Measurements from ENCODE around the gene PTPDC1.

GRCh38 chr9:94120854-94121376 is 36.7 kb downstream of the PTPDC1 start:
- no peak for TF ChIP-seq POLR2AphosphoS5 (IDR thresholded peaks at IDR 0.05; ENCODE audit: borderline replicate concordance, low read depth, low read length)
- TF ChIP-seq EZH2 (IDR thresholded peaks at IDR 0.05): no peak
- TF ChIP-seq FOXP2 (optimal IDR thresholded peaks at IDR 0.05; ENCODE audit: control extremely low read depth, extremely low read length, insufficient read depth): no peak

Measured in SK-N-MC (cell line).